T-helper 1 cell treated with Interleukin-12 subunit alpha and Interleukin-12 subunit beta and Interleukin-4 antibody, amounts not matched to agents 30 ng/mL and 1 ng/mL, for 36 hours (primary cell): ENCODE measurements around the gene MYCL. TPM values are rescaled to one million over a fixed set of nuclear protein-coding genes. Genes with fewer than 3 reads are reported as not detected.
"Not testable (repeated sequence)": the region's sequence is repeated elsewhere in the genome, so short reads cannot be mapped to it uniquely, and the experiment has no call there.

Source experiments
- intact Hi-C: fragments of 100-400 bp; cut with micrococcal nuclease; formaldehyde crosslinking; loops from one replicate; pipeline ENCODE4 v1.15.1; 2024
- total RNA-seq: library from RNA; stranded (reverse); gene quantifications from 2 replicates; pipeline ENCODE4 v1.2.3, GENCODE V29; 2022

MYCL gene
- total RNA-seq, 1 donor from 2014 or later: 0.44 TPM

GRCh38 chr1:39919545-39919944, 17.8 kb upstream of the MYCL start:
- intact Hi-C loops: loop anchor here (1.0 kb wide), 3 partner anchors 36 to 113 kb away; partner anchors contain the start of gene MFSD2A

- intact Hi-C loops: no loop called here
These were observed 16.1 kb upstream of the MYCL start for GRCh38 chr1:39917825-39918224.

- intact Hi-C loops: no loop called here
These were observed 13.9 kb upstream of the MYCL start for GRCh38 chr1:39915499-39916129.

- intact Hi-C loops: not testable (repeated sequence)
These were observed 11.4 kb upstream of the MYCL start for GRCh38 chr1:39913136-39913535.

GRCh38 chr1:39910263-39910662, 8.5 kb upstream of the MYCL start:
- intact Hi-C loops: no loop called here

GRCh38 chr1:39908534-39908933, 6.8 kb upstream of the MYCL start:
- intact Hi-C loops: loop anchor here (10.0 kb wide), 1 partner anchor 174 kb away; the partner anchor contains the start of gene PPIE

- intact Hi-C loops: loop anchor here (10.0 kb wide), 1 partner anchor 173 kb away; the partner anchor contains the start of gene PPIE
These were observed 6.1 kb upstream of the MYCL start for GRCh38 chr1:39907528-39908453.

- intact Hi-C loops: loop anchor here (10.0 kb wide), 1 partner anchor 170 kb away; the partner anchor contains the start of gene PPIE
These were observed 3.5 kb upstream of the MYCL start for GRCh38 chr1:39905172-39905571.

GRCh38 chr1:39902460-39902807, 717 bp upstream of the MYCL start:
- intact Hi-C loops: loop anchor here (1.0 to 10.0 kb wide), 3 partner anchors 53 to 168 kb away; partner anchors contain the start of genes MFSD2A and PPIE

- intact Hi-C loops: loop anchor here (10.0 kb wide), 1 partner anchor 167 kb away; the partner anchor contains the start of gene PPIE
These were observed 328 bp downstream of the MYCL start for GRCh38 chr1:39901464-39901713.

GRCh38 chr1:39900662-39901463, 854 bp downstream of the MYCL start:
- intact Hi-C loops: loop anchor here (10.0 kb wide), 1 partner anchor 166 kb away; the partner anchor contains the start of gene PPIE

GRCh38 chr1:39899611-39900538, 1.8 kb downstream of the MYCL start:
- intact Hi-C loops: loop anchor here (10.0 kb wide), 1 partner anchor 165 kb away; the partner anchor contains the start of gene PPIE

- intact Hi-C loops: no loop called here
These were observed 2.8 kb downstream of the MYCL start for GRCh38 chr1:39898648-39899603.

GRCh38 chr1:39898191-39898590, 3.5 kb downstream of the MYCL start:
- intact Hi-C loops: no loop called here

GRCh38 chr1:39896909-39897685, 4.6 kb downstream of the MYCL start:
- intact Hi-C loops: no loop called here

GRCh38 chr1:39895731-39896480, 5.8 kb downstream of the MYCL start:
- intact Hi-C loops: no loop called here

GRCh38 chr1:39894884-39895495, 6.7 kb downstream of the MYCL start:
- intact Hi-C loops: no loop called here
